ENCODE measurements around the gene SKP1.

Gene SKP1

DNA sequence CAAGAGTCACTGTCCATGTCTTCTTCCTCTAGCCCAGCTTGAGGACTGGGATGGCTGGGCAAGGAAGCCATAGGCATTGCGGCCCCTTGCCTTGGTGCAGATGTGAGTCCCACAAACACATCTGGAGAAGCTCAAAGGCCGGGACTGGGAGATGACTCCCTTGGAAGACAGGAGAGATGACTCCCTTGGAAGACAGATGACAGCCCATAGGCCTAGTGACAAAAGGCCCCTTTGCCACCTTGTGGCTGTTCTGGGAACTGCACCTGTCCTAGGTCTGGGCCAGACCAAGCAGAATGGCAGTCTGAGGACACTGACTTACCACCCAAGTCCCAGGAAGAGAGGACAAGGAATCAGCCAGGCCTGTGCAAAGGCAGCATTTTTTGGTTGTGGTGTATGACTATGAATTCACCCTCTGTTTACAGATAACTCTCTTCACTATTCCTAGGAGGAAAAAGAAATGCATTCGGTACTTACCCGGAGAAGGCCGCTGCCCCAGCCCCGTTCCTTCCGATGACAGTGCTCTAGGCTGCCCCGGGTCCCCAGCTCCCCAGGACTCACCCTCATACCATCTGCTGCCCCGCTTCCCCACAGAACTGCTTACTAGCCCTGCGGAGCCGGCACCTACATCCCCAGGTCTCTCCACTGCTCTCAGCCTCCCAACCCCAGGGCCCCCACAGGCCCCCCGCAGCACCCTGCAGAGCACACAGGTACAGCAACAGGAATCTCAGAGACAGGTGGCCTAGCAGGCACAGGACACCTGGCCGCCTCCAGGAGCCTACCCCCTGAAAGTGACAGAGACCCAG, 30.8 kb downstream of the SKP1 start:
- Histone ChIP-seq H3K27me3 (ENCODE audit: control insufficient read depth, insufficient read depth, low read length) (no peaks in the 10 kb centered on the region), H3K4me3 (ENCODE audit: low read depth, low read length) (no peak overlapping the region), H3K4me1 (ENCODE audit: control insufficient read depth, insufficient read depth, low read length) (no peaks in the 10 kb centered on the region), H3K9ac (ENCODE audit: low read depth, low read length) (no peak overlapping the region), H3K36me3 (ENCODE audit: control insufficient read depth, insufficient read depth, low read length) (peaks cover 25% of the 10 kb centered on the region), H3K9me3 (ENCODE audit: control insufficient read depth, insufficient read depth, low read length) (no peaks in the 10 kb centered on the region)

DNA sequence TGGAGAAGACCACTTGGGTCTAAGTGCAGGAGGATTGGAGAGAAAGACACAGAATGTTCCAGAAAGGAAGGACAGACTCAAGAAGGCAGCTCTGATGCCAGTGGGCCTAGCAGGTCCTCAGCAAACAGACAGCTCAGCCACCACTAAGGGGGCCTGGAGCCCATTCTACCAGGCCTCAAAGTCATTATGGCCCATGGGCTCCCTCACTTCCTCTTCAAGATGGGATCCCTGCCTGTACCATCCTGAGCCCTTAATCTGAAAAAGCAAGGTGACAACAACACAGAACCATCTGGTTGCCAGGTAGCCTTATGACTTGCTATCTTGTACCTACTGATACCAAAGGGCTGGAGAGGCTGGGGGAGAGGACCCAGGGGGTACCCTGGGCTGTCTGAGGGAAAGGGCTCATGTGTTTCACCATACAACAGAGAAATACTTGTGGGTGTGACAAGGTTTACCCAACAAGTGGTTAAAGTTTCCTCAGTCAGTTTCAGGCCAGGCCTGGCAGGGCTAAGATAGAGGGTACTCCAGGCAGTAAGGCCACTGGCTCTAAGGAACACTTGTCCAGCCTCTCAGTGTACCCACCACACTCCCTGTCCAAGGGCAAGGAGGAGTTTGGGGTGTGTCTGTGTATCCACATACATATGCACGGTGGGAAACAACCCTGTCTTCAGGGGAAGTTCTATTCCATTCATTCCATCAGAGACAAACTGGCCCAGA, 31.6 kb downstream of the SKP1 start:
- Histone ChIP-seq H3K36me3 (ENCODE audit: control insufficient read depth, insufficient read depth, low read length) (peaks cover 29% of the 10 kb centered on the region), H3K4me1 (ENCODE audit: control insufficient read depth, insufficient read depth, low read length) (no peaks in the 10 kb centered on the region), H3K9me3 (ENCODE audit: control insufficient read depth, insufficient read depth, low read length) (no peaks in the 10 kb centered on the region), H3K27me3 (ENCODE audit: control insufficient read depth, insufficient read depth, low read length) (no peaks in the 10 kb centered on the region), H3K4me3 (ENCODE audit: low read depth, low read length) (no peak overlapping the region), H3K9ac (ENCODE audit: low read depth, low read length) (no peak overlapping the region)

DNA sequence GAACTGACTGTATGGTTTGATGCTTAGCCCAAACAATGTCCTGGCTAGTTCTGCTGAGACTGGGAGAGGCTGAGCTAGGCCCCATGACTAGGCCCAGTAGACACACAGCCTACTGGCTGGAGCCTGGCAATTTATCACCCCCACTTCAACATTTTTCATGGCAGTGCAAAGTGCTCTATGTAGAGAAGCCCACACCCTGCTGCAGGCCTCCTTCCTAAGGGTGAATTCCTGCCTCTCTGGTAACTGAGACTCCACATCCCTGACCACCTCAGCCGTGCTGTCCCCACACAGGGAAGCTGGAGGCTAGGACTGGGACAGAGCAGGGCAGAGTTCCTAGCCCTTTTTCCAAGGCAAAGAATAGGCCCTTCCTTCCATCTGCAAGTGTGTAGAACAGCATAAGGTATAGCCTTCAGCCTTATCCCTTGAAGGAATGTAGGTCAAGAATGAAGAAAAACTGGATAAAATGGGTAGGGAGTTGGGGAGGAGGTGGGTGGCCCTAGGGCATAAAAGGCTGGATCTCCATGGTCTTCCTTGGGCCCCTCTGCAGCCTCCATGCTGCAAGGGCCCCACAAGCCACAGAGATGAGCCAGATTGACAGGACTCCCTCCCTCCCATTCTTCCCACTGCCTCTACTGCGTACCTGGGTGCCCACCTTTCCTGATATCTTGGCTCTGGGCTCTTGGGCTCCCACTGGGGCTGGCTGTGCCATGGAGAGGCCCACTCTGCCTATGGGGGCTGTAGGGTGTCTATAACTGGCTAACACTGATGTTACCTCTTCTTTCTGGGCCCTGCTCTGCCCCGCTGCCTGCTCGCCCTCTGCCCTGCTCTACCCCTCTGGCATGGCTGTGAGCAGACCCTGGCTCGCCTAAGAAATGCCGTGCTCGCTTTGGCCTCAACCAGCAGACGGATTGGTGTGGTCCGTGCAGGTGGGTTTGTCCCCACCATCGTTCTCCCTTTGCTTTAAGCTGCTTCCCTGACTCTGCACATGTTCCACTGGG, 32.5 kb downstream of the SKP1 start:
- peaks cover 33% of the 10 kb centered on the region for H3K36me3 ChIP-seq (ENCODE audit: control insufficient read depth, insufficient read depth, low read length)
- H3K4me3 ChIP-seq (ENCODE audit: low read depth, low read length), result no peak overlapping the region
- no peaks in the 10 kb centered on the region for H3K4me1 ChIP-seq (ENCODE audit: control insufficient read depth, insufficient read depth, low read length)

DNA sequence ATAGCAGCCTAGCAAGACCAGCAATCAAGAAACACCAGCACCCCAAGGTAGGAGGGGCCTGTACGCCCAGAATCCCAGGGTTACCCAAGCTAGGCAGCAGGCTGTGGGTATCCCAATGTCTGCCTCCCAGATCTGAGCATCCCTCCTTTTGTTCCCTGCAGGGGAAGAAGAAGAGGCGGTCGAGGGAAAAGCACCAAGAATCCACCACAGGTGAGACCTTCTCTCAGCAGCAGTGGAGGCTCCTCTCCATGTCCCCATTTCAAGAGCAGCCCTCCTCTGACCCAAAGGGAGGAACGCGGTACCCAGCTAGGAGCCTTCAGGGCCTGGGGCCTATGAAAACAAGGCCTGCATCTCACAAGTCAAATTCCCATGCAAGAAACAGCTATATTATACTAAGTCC, 33.3 kb downstream of the SKP1 start:
- no peak overlapping the region for H3K4me3 ChIP-seq (ENCODE audit: low read depth, low read length)
- peaks cover 34% of the 10 kb centered on the region for H3K36me3 ChIP-seq (ENCODE audit: control insufficient read depth, insufficient read depth, low read length)

More for the DNA sequence above, 32.5 kb downstream of the SKP1 start:
- Histone ChIP-seq H3K9ac (ENCODE audit: low read depth, low read length) (no peak overlapping the region), H3K9me3 (ENCODE audit: control insufficient read depth, insufficient read depth, low read length) (no peaks in the 10 kb centered on the region), H3K27me3 (ENCODE audit: control insufficient read depth, insufficient read depth, low read length) (no peaks in the 10 kb centered on the region)

DNA sequence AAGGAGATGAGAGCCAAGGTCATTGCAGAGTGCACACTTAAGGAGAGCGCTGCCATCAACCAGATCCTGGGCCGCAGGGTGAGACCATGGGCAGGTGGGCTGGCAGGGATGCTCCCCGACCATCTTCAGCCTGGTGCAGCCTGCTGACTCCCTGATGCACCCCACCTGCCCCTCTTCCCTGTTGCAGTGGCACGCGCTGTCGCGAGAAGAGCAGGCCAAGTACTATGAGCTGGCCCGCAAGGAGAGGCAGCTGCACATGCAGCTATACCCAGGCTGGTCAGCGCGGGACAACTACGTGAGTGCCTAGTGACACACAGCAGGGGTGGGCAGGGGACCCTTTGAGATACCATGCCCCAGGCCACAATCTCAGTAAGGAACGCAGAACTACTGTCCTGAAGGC, 33.9 kb downstream of the SKP1 start:
- H3K36me3 ChIP-seq (ENCODE audit: control insufficient read depth, insufficient read depth, low read length), result peaks cover 34% of the 10 kb centered on the region
- no peak overlapping the region for H3K9ac ChIP-seq (ENCODE audit: low read depth, low read length)
- no peak overlapping the region for H3K4me3 ChIP-seq (ENCODE audit: low read depth, low read length)
- H3K27me3 ChIP-seq (ENCODE audit: control insufficient read depth, insufficient read depth, low read length), result no peaks in the 10 kb centered on the region
- H3K9me3 ChIP-seq (ENCODE audit: control insufficient read depth, insufficient read depth, low read length), result no peaks in the 10 kb centered on the region
- no peaks in the 10 kb centered on the region for H3K4me1 ChIP-seq (ENCODE audit: control insufficient read depth, insufficient read depth, low read length)

More for the DNA sequence above, 33.3 kb downstream of the SKP1 start:
- Histone ChIP-seq H3K27me3 (ENCODE audit: control insufficient read depth, insufficient read depth, low read length) (no peaks in the 10 kb centered on the region), H3K9me3 (ENCODE audit: control insufficient read depth, insufficient read depth, low read length) (no peaks in the 10 kb centered on the region), H3K9ac (ENCODE audit: low read depth, low read length) (no peak overlapping the region), H3K4me1 (ENCODE audit: control insufficient read depth, insufficient read depth, low read length) (no peaks in the 10 kb centered on the region)

DNA sequence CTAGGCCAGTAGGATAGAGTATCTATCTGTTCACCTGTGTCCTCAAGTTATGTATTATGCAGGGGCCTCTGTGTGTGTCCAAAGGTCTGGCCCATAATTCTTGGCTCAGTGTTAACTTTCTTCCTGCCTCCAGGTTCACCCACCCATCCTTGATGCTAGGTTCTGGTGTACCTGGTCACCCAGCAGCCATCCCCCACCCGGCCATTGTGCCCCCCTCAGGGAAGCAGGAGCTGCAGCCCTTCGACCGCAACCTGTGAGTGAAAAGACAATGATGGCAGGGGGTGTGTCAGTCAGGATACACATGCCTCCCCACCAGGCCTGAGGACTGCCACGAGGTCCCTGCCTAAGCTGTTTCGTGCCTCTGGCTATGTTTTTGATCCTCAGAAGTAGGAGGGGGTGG, 34.7 kb downstream of the SKP1 start:
- H3K27me3 ChIP-seq (ENCODE audit: control insufficient read depth, insufficient read depth, low read length), result no peaks in the 10 kb centered on the region
- H3K36me3 ChIP-seq (ENCODE audit: control insufficient read depth, insufficient read depth, low read length), result peaks cover 34% of the 10 kb centered on the region
- H3K9me3 ChIP-seq (ENCODE audit: control insufficient read depth, insufficient read depth, low read length), result no peaks in the 10 kb centered on the region
- no peak overlapping the region for H3K9ac ChIP-seq (ENCODE audit: low read depth, low read length)
- no peaks in the 10 kb centered on the region for H3K4me1 ChIP-seq (ENCODE audit: control insufficient read depth, insufficient read depth, low read length)
- H3K4me3 ChIP-seq (ENCODE audit: low read depth, low read length), result no peak overlapping the region

DNA sequence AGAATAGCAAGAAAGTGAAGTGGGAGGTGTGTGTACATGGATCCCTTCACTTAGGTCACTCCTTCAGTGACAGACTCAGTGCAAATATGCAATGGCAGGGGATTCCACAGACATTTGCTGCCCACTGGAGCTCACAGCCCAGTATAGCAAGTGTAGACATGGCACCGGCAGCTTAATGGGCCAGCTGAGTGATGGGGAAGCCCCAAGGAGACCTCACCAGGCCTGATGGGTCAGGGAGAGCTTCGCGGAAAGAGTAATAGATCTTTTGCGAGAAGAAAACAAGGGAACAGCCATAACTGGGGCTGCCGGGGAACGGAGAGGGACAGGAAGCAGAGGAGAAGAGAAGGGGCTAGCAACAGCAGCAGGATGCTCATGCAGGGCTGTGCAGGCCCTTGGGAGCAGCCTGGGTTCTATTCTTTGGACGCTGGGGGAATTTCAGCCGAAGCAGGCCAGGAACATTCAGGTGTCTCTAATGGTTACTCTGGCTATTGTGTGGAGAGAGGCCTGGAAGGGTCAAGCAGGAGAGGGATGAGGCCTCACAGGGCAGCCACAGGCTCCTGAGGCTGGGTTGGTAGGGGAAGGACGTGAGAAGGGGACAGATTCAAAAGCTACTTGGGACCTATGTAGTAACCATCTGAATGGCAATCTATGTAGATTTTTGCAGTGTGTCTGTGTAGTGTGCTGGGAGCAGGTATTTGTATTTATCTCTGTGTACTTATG, 35.3 kb downstream of the SKP1 start:
- Histone ChIP-seq H3K4me3 (ENCODE audit: low read depth, low read length) (no peak overlapping the region), H3K9ac (ENCODE audit: low read depth, low read length) (no peak overlapping the region), H3K4me1 (ENCODE audit: control insufficient read depth, insufficient read depth, low read length) (no peaks in the 10 kb centered on the region), H3K27me3 (ENCODE audit: control insufficient read depth, insufficient read depth, low read length) (no peaks in the 10 kb centered on the region), H3K9me3 (ENCODE audit: control insufficient read depth, insufficient read depth, low read length) (no peaks in the 10 kb centered on the region), H3K36me3 (ENCODE audit: control insufficient read depth, insufficient read depth, low read length) (peaks cover 34% of the 10 kb centered on the region)

DNA sequence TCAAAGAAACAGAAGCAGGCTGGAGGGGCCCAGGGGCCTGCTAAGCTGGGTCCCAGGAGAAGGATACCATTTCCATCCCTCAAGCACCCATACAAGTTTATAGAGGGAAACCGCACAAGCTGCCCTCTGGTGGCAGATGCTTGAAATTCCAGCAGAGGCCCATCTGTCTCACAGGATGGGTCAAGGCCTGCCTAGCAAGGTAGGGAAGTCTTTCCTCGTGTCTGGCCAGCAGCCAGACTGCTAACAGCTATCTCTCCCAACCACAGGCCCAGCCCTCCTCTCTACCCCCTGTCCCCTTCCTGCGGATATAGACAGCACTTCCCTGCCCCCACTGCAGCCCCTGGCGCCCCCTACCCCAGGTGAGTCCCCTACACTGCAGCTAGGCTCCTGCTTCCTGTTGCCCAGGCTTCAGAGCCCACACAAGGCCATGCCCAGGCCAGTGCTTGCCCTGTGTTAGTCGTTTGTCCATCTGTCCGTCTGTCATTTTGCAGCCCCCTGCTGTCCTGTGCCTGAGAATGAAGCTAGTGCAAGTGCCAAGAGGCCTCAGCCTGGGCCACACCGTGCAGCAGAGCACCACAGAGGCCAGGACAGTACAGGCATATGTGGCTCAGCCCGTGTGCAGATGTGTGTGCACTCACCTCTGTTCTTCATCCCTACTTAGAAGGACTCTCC, 36.1 kb downstream of the SKP1 start:
- H3K36me3 ChIP-seq (ENCODE audit: control insufficient read depth, insufficient read depth, low read length), result peaks cover 42% of the 10 kb centered on the region
- no peaks in the 10 kb centered on the region for H3K4me1 ChIP-seq (ENCODE audit: control insufficient read depth, insufficient read depth, low read length)
- no peak overlapping the region for H3K9ac ChIP-seq (ENCODE audit: low read depth, low read length)
- no peak overlapping the region for H3K4me3 ChIP-seq (ENCODE audit: low read depth, low read length)
- H3K27me3 ChIP-seq (ENCODE audit: control insufficient read depth, insufficient read depth, low read length), result no peaks in the 10 kb centered on the region
- H3K9me3 ChIP-seq (ENCODE audit: control insufficient read depth, insufficient read depth, low read length), result no peaks in the 10 kb centered on the region

DNA sequence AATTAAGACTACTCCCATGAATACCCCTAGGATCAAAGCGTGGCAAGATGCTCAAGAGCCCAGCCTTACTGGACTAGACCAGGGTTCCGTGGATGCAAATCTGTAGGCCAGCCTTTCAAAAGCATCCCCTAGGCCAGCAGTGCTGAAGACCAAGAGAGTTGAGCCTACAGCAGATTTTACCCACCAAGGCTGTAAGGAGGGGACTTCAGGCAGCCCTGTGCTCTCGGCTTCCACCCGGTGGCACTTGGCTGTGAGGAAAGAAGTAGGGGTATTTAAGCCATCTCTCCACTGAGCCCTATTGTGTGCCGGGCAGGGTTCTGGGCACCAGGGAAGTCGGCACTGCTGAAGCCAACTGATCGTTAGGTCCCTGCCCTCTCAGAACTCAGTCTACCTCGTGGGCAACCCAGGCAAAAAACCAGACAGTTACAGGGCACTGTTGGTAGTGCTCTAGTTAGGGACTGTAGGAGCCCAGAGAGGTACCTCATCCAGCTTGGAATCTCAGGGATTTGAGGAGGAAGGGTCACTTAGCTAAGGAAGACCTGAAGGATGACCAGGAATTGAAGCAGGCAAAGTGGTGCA, 36.8 kb downstream of the SKP1 start:
- Histone ChIP-seq H3K4me1 (ENCODE audit: control insufficient read depth, insufficient read depth, low read length) (no peaks in the 10 kb centered on the region), H3K27me3 (ENCODE audit: control insufficient read depth, insufficient read depth, low read length) (no peaks in the 10 kb centered on the region), H3K4me3 (ENCODE audit: low read depth, low read length) (no peak overlapping the region), H3K9ac (ENCODE audit: low read depth, low read length) (no peak overlapping the region), H3K36me3 (ENCODE audit: control insufficient read depth, insufficient read depth, low read length) (peaks cover 35% of the 10 kb centered on the region), H3K9me3 (ENCODE audit: control insufficient read depth, insufficient read depth, low read length) (no peaks in the 10 kb centered on the region)

DNA sequence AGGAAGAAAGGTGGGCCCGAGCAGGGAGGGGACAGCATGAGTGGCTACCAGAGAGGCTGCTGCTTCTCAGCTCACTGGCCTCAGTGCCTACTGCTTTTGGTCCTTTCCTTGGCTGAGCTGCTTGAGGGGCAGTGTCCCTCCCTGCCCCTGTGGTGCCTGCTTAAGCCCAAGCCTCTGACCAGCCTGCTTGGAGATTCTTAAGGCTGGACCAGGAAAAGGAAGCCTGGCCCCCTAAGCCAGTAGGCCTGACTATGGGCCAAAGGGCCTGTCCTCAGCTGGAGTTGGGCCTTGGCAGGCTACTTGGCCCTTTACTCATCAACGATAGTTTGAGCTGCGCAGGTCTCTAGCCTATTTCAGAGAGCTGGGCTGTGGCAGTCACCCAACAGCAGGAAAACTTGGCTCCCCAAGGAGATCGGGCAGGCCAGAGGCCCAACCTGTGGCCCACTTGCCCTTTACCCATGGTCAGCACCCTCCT, 37.3 kb downstream of the SKP1 start:
- Histone ChIP-seq H3K27me3 (ENCODE audit: control insufficient read depth, insufficient read depth, low read length) (no peaks in the 10 kb centered on the region), H3K4me3 (ENCODE audit: low read depth, low read length) (no peak overlapping the region), H3K4me1 (ENCODE audit: control insufficient read depth, insufficient read depth, low read length) (no peaks in the 10 kb centered on the region), H3K36me3 (ENCODE audit: control insufficient read depth, insufficient read depth, low read length) (peaks cover 37% of the 10 kb centered on the region), H3K9me3 (ENCODE audit: control insufficient read depth, insufficient read depth, low read length) (no peaks in the 10 kb centered on the region), H3K9ac (ENCODE audit: low read depth, low read length) (no peak overlapping the region)

All from iPS-15b (cell line).